Skeletal muscle satellite cell (primary cell): Measurements from ENCODE around the gene EXOC3L4.

Experiments
- H3K27me3 ChIP-seq: 2 replicates; pipeline ENCODE4 v1.7.0; 2013; ENCODE audit warnings: low read length; ENCODE audit not compliant: control insufficient read depth, insufficient read depth
- H3K36me3 ChIP-seq: 2 replicates; pipeline ENCODE4 v1.7.0; 2013; ENCODE audit warnings: mild to moderate bottlenecking, control low read depth, low read length; ENCODE audit not compliant: insufficient read depth
- H3K4me1 ChIP-seq: 2 replicates; pipeline ENCODE4 v1.7.0; 2013; ENCODE audit warnings: low read length; ENCODE audit not compliant: control insufficient read depth, insufficient read depth
- H3K4me2 ChIP-seq: 2 replicates; pipeline ENCODE4 v1.7.0; 2013; ENCODE audit warnings: mild to moderate bottlenecking, low read length
- H3K4me3 ChIP-seq: 2 replicates; pipeline ENCODE4 v1.7.0; 2013; ENCODE audit warnings: low read length
- H3K9ac ChIP-seq: 2 replicates; pipeline ENCODE4 v1.7.0; 2013; ENCODE audit warnings: mild to moderate bottlenecking, low read depth, low read length, moderate library complexity
- H3K9me3 ChIP-seq: replicated peaks from 2 replicates; pipeline ENCODE4 v1.7.0; 2013; ENCODE audit warnings: mild to moderate bottlenecking, control low read depth, low read length

Gene EXOC3L4

GRCh38 chr14:103121846-103122584 is 27.5 kb downstream of the EXOC3L4 start:
- H3K27me3 ChIP-seq: peaks cover 39% of the 10 kb centered on the region
- H3K9me3 ChIP-seq: no peaks in the 10 kb centered on the region
- no peak overlapping the region for H3K9ac ChIP-seq
- peak overlapping the region; percentile 29 for H3K4me2 ChIP-seq
- peaks cover 40% of the 10 kb centered on the region for H3K4me1 ChIP-seq
- no peak overlapping the region for H3K4me3 ChIP-seq
- H3K36me3 ChIP-seq: no peaks in the 10 kb centered on the region

- no peak overlapping the region for H3K4me2 ChIP-seq
- peaks cover 43% of the 10 kb centered on the region for H3K27me3 ChIP-seq
- no peaks in the 10 kb centered on the region for H3K36me3 ChIP-seq
- no peaks in the 10 kb centered on the region for H3K9me3 ChIP-seq
- peaks cover 40% of the 10 kb centered on the region for H3K4me1 ChIP-seq
- peak overlapping the region; percentile 1 for H3K9ac ChIP-seq
- H3K4me3 ChIP-seq: no peak overlapping the region
These were observed 28.0 kb downstream of the EXOC3L4 start for GRCh38 chr14:103122585-103122946.

DNA sequence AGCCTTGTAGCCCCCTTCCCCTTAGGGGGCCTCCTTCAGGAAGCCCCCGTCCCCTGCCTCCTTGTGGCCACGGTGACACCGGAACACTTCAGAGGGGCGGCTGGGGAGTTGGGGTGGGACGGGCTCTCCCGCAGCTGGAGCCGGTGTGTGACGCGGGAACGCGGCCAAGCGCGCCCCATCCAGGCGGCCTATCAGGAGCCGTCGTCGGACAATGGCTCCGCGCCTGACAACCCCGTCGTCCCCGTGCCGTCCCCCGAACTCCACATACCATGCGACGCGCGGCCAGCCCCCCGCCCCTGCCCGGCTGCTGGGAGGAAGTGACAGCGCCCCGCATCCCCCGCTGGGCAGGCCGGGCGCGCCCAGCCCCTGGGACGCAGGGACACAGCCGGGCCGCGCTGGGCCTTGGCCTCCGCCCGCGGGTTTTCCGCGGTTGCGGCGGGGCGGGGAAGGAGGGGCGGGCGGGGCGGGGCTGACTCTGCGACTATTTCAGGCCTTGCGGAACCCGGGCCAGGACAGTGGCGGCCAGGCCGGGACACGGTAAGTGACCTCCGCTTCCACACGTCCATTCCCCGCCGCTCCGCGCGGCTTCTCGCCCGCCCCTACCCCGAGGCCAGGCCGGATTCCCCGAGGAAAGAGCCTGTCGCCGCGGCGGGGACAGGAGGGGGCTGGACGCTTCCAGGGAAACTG is 28.6 kb downstream of the EXOC3L4 start, which contains the start of gene TNFAIP2:
TNFAIP2 (plus strand) TSS at position 515 of the 687 bp plus-strand sequence. CDS start 2,997 bp downstream, outside the sequence.
- H3K4me3 ChIP-seq: peak within 1 kb of the TSS; percentile 60

DNA sequence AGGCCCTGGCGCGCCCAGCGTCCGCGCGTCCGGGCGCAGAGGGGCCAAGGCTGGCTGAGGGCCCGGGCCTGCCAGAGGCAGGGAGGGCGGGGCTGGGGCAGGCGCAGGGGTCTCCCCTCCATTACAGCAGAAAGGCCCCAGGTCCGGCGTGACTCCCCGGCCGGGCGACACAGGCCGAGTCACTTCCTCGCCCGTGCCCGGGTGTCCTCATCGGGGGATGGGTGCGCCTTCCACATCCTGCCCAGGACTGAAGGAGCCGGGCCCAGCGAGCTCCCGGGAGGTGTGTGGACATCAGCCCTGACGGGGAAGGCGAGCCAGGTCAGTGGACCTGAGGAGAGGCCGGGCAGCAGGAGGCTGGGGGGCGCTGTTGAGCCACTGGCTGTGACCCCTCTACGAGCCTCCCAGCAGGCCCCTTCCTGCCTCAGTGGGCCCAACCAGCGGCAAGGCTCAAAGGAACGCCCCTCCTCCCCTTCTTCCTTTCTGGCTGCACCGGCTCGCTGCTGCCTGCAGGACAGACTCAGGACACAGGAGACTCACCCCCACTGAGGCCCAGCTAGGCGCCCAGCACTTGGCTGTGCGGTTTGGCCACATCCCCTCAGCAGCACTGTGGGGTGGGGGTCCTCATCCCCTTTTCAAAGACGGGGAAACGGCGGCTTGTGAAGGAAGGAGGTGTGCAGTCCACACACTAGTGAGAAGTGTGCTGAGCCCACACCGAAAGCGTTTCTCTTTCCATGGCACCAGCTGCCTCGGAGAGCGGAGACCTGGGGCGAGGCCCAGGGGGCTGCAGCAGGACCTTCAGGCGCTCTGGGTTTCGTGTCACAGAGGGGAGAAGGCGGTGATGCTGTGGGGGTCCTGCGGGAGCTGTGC is 29.3 kb downstream of the EXOC3L4 start:
- Histone ChIP-seq H3K9ac (peak overlapping the region; percentile 61), H3K4me1 (peaks cover 43% of the 10 kb centered on the region), H3K36me3 (no peaks in the 10 kb centered on the region), H3K4me3 (peak overlapping the region; percentile 60), H3K4me2 (peak overlapping the region; percentile 79), H3K9me3 (no peaks in the 10 kb centered on the region), H3K27me3 (peaks cover 55% of the 10 kb centered on the region)

More for the DNA sequence above, 28.6 kb downstream of the EXOC3L4 start, which contains the start of gene TNFAIP2:
- Histone ChIP-seq H3K4me1 (peaks cover 38% of the 10 kb centered on the region), H3K27me3 (peaks cover 48% of the 10 kb centered on the region), H3K9ac (peak within 1 kb of the TSS; percentile 61), H3K36me3 (no peaks in the 10 kb centered on the region), H3K4me2 (peak within 1 kb of the TSS; percentile 79), H3K9me3 (no peaks in the 10 kb centered on the region)

DNA sequence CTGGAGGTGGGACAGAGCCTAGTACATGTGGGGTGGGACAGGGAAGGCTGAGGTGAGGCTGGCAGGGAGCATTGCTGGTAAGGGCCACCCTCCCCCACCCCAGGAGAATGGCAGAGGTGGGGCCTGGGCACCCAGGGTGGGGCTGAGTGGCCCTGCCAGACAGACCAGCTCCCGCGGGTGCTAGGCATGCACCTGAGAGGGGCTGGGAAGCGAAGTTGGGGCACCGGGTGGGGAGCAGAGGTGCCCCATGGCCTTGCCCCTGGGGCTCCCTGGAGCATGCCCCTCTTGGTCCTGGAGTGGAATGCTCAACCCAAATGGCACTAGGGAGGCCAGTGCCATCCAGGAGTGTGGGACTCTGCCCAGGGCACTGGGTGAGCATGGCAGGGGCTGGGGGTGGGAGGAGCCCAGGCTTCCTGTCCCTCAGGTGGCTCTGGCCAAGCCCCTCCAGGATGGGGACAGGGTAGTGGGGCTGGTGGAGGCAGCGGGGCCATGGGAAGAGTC is 30.0 kb downstream of the EXOC3L4 start:
- Histone ChIP-seq H3K4me3 (no peak overlapping the region), H3K27me3 (peaks cover 55% of the 10 kb centered on the region), H3K36me3 (no peaks in the 10 kb centered on the region), H3K9me3 (no peaks in the 10 kb centered on the region), H3K9ac (no peak overlapping the region), H3K4me2 (peak overlapping the region; percentile 79), H3K4me1 (peaks cover 46% of the 10 kb centered on the region)

GRCh38 chr14:103125098-103126070 is 30.9 kb downstream of the EXOC3L4 start:
- no peaks in the 10 kb centered on the region for H3K9me3 ChIP-seq
- no peak overlapping the region for H3K4me2 ChIP-seq
- peaks cover 50% of the 10 kb centered on the region for H3K4me1 ChIP-seq
- H3K9ac ChIP-seq: no peak overlapping the region
- no peak overlapping the region for H3K4me3 ChIP-seq
- peaks cover 55% of the 10 kb centered on the region for H3K27me3 ChIP-seq
- no peaks in the 10 kb centered on the region for H3K36me3 ChIP-seq

GRCh38 chr14:103126088-103126872 is 31.8 kb downstream of the EXOC3L4 start:
- H3K36me3 ChIP-seq: no peaks in the 10 kb centered on the region
- H3K4me1 ChIP-seq: peaks cover 56% of the 10 kb centered on the region
- H3K4me3 ChIP-seq: no peak overlapping the region
- peak overlapping the region; percentile 71 for H3K4me2 ChIP-seq
- no peak overlapping the region for H3K9ac ChIP-seq
- peaks cover 55% of the 10 kb centered on the region for H3K27me3 ChIP-seq
- no peaks in the 10 kb centered on the region for H3K9me3 ChIP-seq

DNA sequence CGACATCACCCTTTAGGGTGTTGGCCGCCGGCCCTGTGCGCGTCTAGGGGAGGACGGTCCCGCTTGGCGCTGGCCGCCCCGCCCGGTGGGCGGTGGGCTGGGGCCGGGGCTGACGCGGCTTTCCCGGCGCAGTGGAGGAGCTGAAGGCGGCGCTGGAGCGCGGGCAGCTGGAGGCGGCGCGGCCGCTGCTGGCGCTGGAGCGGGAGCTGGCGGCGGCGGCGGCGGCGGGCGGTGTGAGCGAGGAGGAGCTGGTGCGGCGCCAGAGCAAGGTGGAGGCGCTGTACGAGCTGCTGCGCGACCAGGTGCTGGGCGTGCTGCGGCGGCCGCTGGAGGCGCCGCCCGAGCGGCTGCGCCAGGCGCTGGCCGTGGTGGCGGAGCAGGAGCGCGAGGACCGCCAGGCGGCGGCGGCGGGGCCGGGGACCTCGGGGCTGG is 32.4 kb downstream of the EXOC3L4 start:
- peak overlapping the region; percentile 71 for H3K4me2 ChIP-seq
- no peaks in the 10 kb centered on the region for H3K9me3 ChIP-seq
- no peak overlapping the region for H3K9ac ChIP-seq
- peaks cover 52% of the 10 kb centered on the region for H3K4me1 ChIP-seq
- peak overlapping the region; percentile 31 for H3K4me3 ChIP-seq
- H3K27me3 ChIP-seq: peaks cover 55% of the 10 kb centered on the region
- H3K36me3 ChIP-seq: no peaks in the 10 kb centered on the region

- Histone ChIP-seq H3K4me3 (no peak overlapping the region), H3K36me3 (no peaks in the 10 kb centered on the region), H3K4me1 (peaks cover 47% of the 10 kb centered on the region), H3K9me3 (no peaks in the 10 kb centered on the region), H3K4me2 (peak overlapping the region; percentile 71), H3K9ac (no peak overlapping the region), H3K27me3 (peaks cover 50% of the 10 kb centered on the region)
These were observed 32.8 kb downstream of the EXOC3L4 start for GRCh38 chr14:103127356-103127755.
